Neural cell (in vitro differentiated cells): Measurements from ENCODE around the gene COX6B2. TPM values are rescaled to one million over a fixed set of nuclear protein-coding genes. Genes with fewer than 3 reads are reported as not detected.

ENCODE experiments used
- H2AFZ ChIP-seq: fragments of 200-600, 300-800 bp; sonication (generic), shearing (Covaris generic); 2 replicates; pipeline ENCODE4 v1.6.0; 2014; ENCODE audit warnings: low read depth, mild to moderate bottlenecking, antibody characterized with exemption, low read length, moderate library complexity
- H3F3A ChIP-seq: fragments of 200-600 bp; shearing (Covaris generic); 2 replicates; pipeline ENCODE4 v1.6.1; 2016; ENCODE audit warnings: mild to moderate bottlenecking, moderate library complexity, mixed read lengths, antibody characterized with exemption, low read length; ENCODE audit not compliant: insufficient read depth, poor library complexity, severe bottlenecking
- H3K27ac ChIP-seq: fragments of 200-600, 300-800 bp; sonication (generic), shearing (Covaris generic); 2 replicates; pipeline ENCODE4 v1.5.1; 2014; ENCODE audit warnings: mild to moderate bottlenecking, low read length, moderate library complexity
- H3K27me3 ChIP-seq: fragments of 300-800, 200-600 bp; sonication (generic), shearing (Covaris generic); 2 replicates; pipeline ENCODE4 v1.6.0; 2014; ENCODE audit warnings: mild to moderate bottlenecking, low read depth, low read length, moderate library complexity; ENCODE audit not compliant: insufficient read depth
- H3K36me3 ChIP-seq: fragments of 300-800, 200-600 bp; sonication (generic), shearing (Covaris generic); 2 replicates; pipeline ENCODE4 v1.5.1; 2014; ENCODE audit warnings: mild to moderate bottlenecking, antibody characterized with exemption, low read length, moderate library complexity; ENCODE audit not compliant: insufficient read depth
- H3K4me2 ChIP-seq: fragments of 300-800, 200-600 bp; sonication (generic), shearing (Covaris generic); 2 replicates; pipeline ENCODE4 v1.6.0; 2014; ENCODE audit warnings: mild to moderate bottlenecking, low read length
- H3K4me3 ChIP-seq: fragments of 300-800, 200-600 bp; sonication (generic), shearing (Covaris generic); 2 replicates; pipeline ENCODE4 v1.5.1; 2014; ENCODE audit warnings: mild to moderate bottlenecking, low read length, moderate library complexity
- H3K79me2 ChIP-seq: fragments of 200-600 bp; shearing (Covaris generic); replicated peaks from 2 replicates; pipeline ENCODE4 v1.6.0; 2014; ENCODE audit warnings: mild to moderate bottlenecking, low read length, moderate library complexity; ENCODE audit not compliant: insufficient read depth
- H3K9ac ChIP-seq: fragments of 300-800, 200-600 bp; sonication (generic), shearing (Covaris generic); 2 replicates; pipeline ENCODE4 v1.6.1; 2016; ENCODE audit warnings: mild to moderate bottlenecking, low read length, mixed read lengths
- H3K9me2 ChIP-seq: fragments of 200-600 bp; shearing (Covaris generic); 2 replicates; pipeline ENCODE4 v1.6.1; 2016; ENCODE audit warnings: mild to moderate bottlenecking, low read length, mixed read lengths; ENCODE audit not compliant: insufficient read depth
- H3K9me3 ChIP-seq: fragments of 200-600, 300-800 bp; sonication (generic), shearing (Covaris generic); 2 replicates; pipeline ENCODE4 v1.6.1; 2016; ENCODE audit warnings: mild to moderate bottlenecking, mixed run types, low read length, moderate library complexity, mixed read lengths
- H4K20me1 ChIP-seq: fragments of 200-600 bp; shearing (Covaris generic); 2 replicates; pipeline ENCODE4 v1.6.1; 2016; ENCODE audit warnings: mild to moderate bottlenecking, mixed run types; ENCODE audit not compliant: insufficient read depth
- EP300 ChIP-seq: fragments of 450-650 bp; conservative IDR thresholded peaks from 2 replicates; pipeline ENCODE4 v1.6.1; 2014; ENCODE audit warnings: antibody characterized with exemption, mild to moderate bottlenecking, moderate library complexity; ENCODE audit not compliant: poor library complexity, severe bottlenecking
- EZH2 ChIP-seq: fragments of 200-600, 300-800 bp; shearing (Covaris generic), sonication (generic); IDR thresholded peaks from 2 replicates; pipeline ENCODE4 v1.6.1; 2014; ENCODE audit warnings: antibody characterized with exemption, low read length, borderline replicate concordance, mild to moderate bottlenecking; ENCODE audit not compliant: insufficient read depth, poor library complexity, severe bottlenecking
- MXI1 ChIP-seq: fragments of 450-650 bp; conservative IDR thresholded peaks from 2 replicates; pipeline ENCODE4 v1.6.1; 2014; ENCODE audit warnings: antibody characterized with exemption, mild to moderate bottlenecking; ENCODE audit not compliant: poor library complexity, severe bottlenecking
- POLR2AphosphoS5 ChIP-seq: IDR thresholded peaks from 2 replicates; pipeline ENCODE4 v1.6.1; 2012
- RAD21 ChIP-seq: fragments of 450-650 bp; conservative IDR thresholded peaks from 2 replicates; pipeline ENCODE4 v1.6.1; 2014; ENCODE audit warnings: antibody characterized with exemption, mild to moderate bottlenecking, moderate library complexity
- SMC3 ChIP-seq: fragments of 450-650 bp; conservative IDR thresholded peaks from 2 replicates; pipeline ENCODE4 v1.6.1; 2014; ENCODE audit warnings: antibody characterized with exemption, mild to moderate bottlenecking, moderate library complexity; ENCODE audit not compliant: poor library complexity
- TAF1 ChIP-seq: IDR thresholded peaks from 2 replicates; pipeline ENCODE4 v1.6.1; 2012; ENCODE audit warnings: low read depth
- polyA plus RNA-seq: library from polyadenylated mRNA; depleted of rRNA; stranded (reverse); fragments of >200 nt; gene quantifications from 2 replicates; pipeline ENCODE4 v1.2.3, GENCODE V29; 2014
- TF ChIP-seq, protein P1 (sequence below): IDR thresholded peaks from 2 replicates; pipeline ENCODE4 v1.6.1; 2012; ENCODE audit warnings: borderline replicate concordance
- TF ChIP-seq, protein P2 (sequence below): fragments of 450-650 bp; IDR thresholded peaks from 2 replicates; pipeline ENCODE4 v1.5.1; 2014; ENCODE audit warnings: antibody characterized with exemption, mild to moderate bottlenecking, moderate library complexity; ENCODE audit not compliant: poor library complexity, severe bottlenecking

Gene COX6B2
- polyA plus RNA-seq, 1 donor from 2014 or later = 0.17 TPM

GRCh38 chr19:55319785-55320184 is 34.7 kb downstream of the COX6B2 start:
- H3K9me3 ChIP-seq = no peaks in the 10 kb centered on the region
- H3K9ac ChIP-seq = no peak overlapping the region
- H3K4me3 ChIP-seq = no peak overlapping the region
- H3K36me3 ChIP-seq = no peaks in the 10 kb centered on the region
- H2AFZ ChIP-seq = no peak overlapping the region
- no peaks in the 10 kb centered on the region for H4K20me1 ChIP-seq
- H3K9me2 ChIP-seq = no peaks in the 10 kb centered on the region
- H3F3A ChIP-seq = no peaks in the 10 kb centered on the region
- H3K27ac ChIP-seq = no peak overlapping the region
- TF ChIP-seq TAF1 (no peak), SMC3 (no peak), POLR2AphosphoS5 (no peak), MXI1 (no peak), EP300 (no peak), RAD21 (no peak)
- TF ChIP-seq, protein P1, sequence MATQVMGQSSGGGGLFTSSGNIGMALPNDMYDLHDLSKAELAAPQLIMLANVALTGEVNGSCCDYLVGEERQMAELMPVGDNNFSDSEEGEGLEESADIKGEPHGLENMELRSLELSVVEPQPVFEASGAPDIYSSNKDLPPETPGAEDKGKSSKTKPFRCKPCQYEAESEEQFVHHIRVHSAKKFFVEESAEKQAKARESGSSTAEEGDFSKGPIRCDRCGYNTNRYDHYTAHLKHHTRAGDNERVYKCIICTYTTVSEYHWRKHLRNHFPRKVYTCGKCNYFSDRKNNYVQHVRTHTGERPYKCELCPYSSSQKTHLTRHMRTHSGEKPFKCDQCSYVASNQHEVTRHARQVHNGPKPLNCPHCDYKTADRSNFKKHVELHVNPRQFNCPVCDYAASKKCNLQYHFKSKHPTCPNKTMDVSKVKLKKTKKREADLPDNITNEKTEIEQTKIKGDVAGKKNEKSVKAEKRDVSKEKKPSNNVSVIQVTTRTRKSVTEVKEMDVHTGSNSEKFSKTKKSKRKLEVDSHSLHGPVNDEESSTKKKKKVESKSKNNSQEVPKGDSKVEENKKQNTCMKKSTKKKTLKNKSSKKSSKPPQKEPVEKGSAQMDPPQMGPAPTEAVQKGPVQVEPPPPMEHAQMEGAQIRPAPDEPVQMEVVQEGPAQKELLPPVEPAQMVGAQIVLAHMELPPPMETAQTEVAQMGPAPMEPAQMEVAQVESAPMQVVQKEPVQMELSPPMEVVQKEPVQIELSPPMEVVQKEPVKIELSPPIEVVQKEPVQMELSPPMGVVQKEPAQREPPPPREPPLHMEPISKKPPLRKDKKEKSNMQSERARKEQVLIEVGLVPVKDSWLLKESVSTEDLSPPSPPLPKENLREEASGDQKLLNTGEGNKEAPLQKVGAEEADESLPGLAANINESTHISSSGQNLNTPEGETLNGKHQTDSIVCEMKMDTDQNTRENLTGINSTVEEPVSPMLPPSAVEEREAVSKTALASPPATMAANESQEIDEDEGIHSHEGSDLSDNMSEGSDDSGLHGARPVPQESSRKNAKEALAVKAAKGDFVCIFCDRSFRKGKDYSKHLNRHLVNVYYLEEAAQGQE = no peak
- TF ChIP-seq, protein P2, sequence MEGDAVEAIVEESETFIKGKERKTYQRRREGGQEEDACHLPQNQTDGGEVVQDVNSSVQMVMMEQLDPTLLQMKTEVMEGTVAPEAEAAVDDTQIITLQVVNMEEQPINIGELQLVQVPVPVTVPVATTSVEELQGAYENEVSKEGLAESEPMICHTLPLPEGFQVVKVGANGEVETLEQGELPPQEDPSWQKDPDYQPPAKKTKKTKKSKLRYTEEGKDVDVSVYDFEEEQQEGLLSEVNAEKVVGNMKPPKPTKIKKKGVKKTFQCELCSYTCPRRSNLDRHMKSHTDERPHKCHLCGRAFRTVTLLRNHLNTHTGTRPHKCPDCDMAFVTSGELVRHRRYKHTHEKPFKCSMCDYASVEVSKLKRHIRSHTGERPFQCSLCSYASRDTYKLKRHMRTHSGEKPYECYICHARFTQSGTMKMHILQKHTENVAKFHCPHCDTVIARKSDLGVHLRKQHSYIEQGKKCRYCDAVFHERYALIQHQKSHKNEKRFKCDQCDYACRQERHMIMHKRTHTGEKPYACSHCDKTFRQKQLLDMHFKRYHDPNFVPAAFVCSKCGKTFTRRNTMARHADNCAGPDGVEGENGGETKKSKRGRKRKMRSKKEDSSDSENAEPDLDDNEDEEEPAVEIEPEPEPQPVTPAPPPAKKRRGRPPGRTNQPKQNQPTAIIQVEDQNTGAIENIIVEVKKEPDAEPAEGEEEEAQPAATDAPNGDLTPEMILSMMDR = no peak
- no peak overlapping the region for H3K4me2 ChIP-seq
- H3K79me2 ChIP-seq = no peaks in the 10 kb centered on the region
- no peaks in the 10 kb centered on the region for H3K27me3 ChIP-seq

DNA sequence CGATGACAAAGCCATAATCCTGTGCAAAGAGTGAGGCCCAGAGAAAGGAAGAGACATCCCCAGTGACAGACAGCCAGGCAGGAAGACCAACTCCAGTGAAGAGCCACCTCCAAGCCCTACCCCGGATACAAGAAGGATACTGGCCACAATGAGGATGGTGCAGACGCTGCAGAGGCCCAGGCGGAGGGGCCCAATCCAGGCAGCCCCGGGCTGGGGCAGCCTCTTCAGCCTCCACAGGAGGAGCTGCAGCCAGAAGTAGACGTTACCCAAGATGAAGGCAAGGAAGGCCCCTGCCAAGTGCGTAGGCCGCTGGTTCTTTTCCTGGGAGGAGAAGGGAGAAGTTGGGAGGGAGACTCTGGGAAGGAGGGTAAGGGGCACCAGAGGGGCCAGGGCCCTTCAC is 37.9 kb downstream of the COX6B2 start:
- Histone ChIP-seq H3K79me2 (no peaks in the 10 kb centered on the region), H3K9me3 (no peaks in the 10 kb centered on the region), H3K9me2 (no peaks in the 10 kb centered on the region), H3F3A (no peaks in the 10 kb centered on the region), H3K4me2 (no peak overlapping the region), H3K27me3 (no peaks in the 10 kb centered on the region), H3K9ac (no peak overlapping the region), H3K4me3 (no peak overlapping the region), H2AFZ (no peak overlapping the region), H3K27ac (no peak overlapping the region), H4K20me1 (no peaks in the 10 kb centered on the region), H3K36me3 (no peaks in the 10 kb centered on the region)
- no peak for TF ChIP-seq RAD21
- no peak for TF ChIP-seq SMC3
- no peak for TF ChIP-seq MXI1
- no peak for TF ChIP-seq POLR2AphosphoS5
- no peak for TF ChIP-seq EZH2
- TF ChIP-seq, protein P1 = no peak
- TF ChIP-seq, protein P2 = no peak
- no peak for TF ChIP-seq TAF1
- TF ChIP-seq EP300 = no peak
